ENCODE results near the gene CASP5. TPM values are rescaled to one million over a fixed set of nuclear protein-coding genes. Genes with fewer than 3 reads are reported as not detected.

Gene CASP5
- polyA plus RNA-seq, 1 donor from 2014 or later, result not detected

- Histone ChIP-seq H3K4me2 (ENCODE audit: low read length) (no peak overlapping the region), H4K20me1 (ENCODE audit: insufficient read depth) (no peaks in the 10 kb centered on the region), H3K4me3 (ENCODE audit: low read length) (no peak overlapping the region), H3K36me3 (ENCODE audit: insufficient read depth, low read length) (no peaks in the 10 kb centered on the region), H3K9me2 (ENCODE audit: insufficient read depth, low read length) (no peaks in the 10 kb centered on the region), H3K79me2 (replicated peaks; ENCODE audit: insufficient read depth, low read length) (no peaks in the 10 kb centered on the region), H3F3A (ENCODE audit: insufficient read depth, low read length, poor library complexity, severe bottlenecking) (no peaks in the 10 kb centered on the region), H3K9me3 (ENCODE audit: low read length) (no peaks in the 10 kb centered on the region), H3K9ac (ENCODE audit: low read length) (no peak overlapping the region), H2AFZ (ENCODE audit: low read depth, low read length) (no peak overlapping the region), H3K27ac (ENCODE audit: low read length) (no peak overlapping the region), H3K27me3 (ENCODE audit: insufficient read depth, low read depth, low read length) (no peaks in the 10 kb centered on the region)
- TF ChIP-seq RAD21 (conservative IDR thresholded peaks at IDR 0.05) (no peak), REST (IDR thresholded peaks at IDR 0.05; ENCODE audit: borderline replicate concordance) (no peak), TAF1 (IDR thresholded peaks at IDR 0.05; ENCODE audit: low read depth) (no peak), POLR2AphosphoS5 (IDR thresholded peaks at IDR 0.05) (no peak), EP300 (conservative IDR thresholded peaks at IDR 0.05; ENCODE audit: poor library complexity, severe bottlenecking) (no peak), MXI1 (conservative IDR thresholded peaks at IDR 0.05; ENCODE audit: poor library complexity, severe bottlenecking) (no peak), CTCF (IDR thresholded peaks at IDR 0.05; ENCODE audit: poor library complexity, severe bottlenecking) (no peak), SMC3 (conservative IDR thresholded peaks at IDR 0.05; ENCODE audit: poor library complexity) (no peak), EZH2 (IDR thresholded peaks at IDR 0.05; ENCODE audit: borderline replicate concordance, insufficient read depth, low read length, poor library complexity, severe bottlenecking) (no peak)
Measured at GRCh38 chr11:105042178-105042577, 19.2 kb upstream of the CASP5 start.

- Histone ChIP-seq H3K4me3 (ENCODE audit: low read length) (no peak overlapping the region), H4K20me1 (ENCODE audit: insufficient read depth) (no peaks in the 10 kb centered on the region), H2AFZ (ENCODE audit: low read depth, low read length) (no peak overlapping the region), H3K9me2 (ENCODE audit: insufficient read depth, low read length) (no peaks in the 10 kb centered on the region), H3K27ac (ENCODE audit: low read length) (no peak overlapping the region), H3K27me3 (ENCODE audit: insufficient read depth, low read depth, low read length) (no peaks in the 10 kb centered on the region), H3K9me3 (ENCODE audit: low read length) (no peaks in the 10 kb centered on the region), H3K36me3 (ENCODE audit: insufficient read depth, low read length) (no peaks in the 10 kb centered on the region), H3K4me2 (ENCODE audit: low read length) (no peak overlapping the region), H3F3A (ENCODE audit: insufficient read depth, low read length, poor library complexity, severe bottlenecking) (no peaks in the 10 kb centered on the region), H3K9ac (ENCODE audit: low read length) (no peak overlapping the region), H3K79me2 (replicated peaks; ENCODE audit: insufficient read depth, low read length) (no peaks in the 10 kb centered on the region)
- no peak for TF ChIP-seq TAF1 (IDR thresholded peaks at IDR 0.05; ENCODE audit: low read depth)
- no peak for TF ChIP-seq CTCF (IDR thresholded peaks at IDR 0.05; ENCODE audit: poor library complexity, severe bottlenecking)
- TF ChIP-seq POLR2AphosphoS5 (IDR thresholded peaks at IDR 0.05), result no peak
- no peak for TF ChIP-seq REST (IDR thresholded peaks at IDR 0.05; ENCODE audit: borderline replicate concordance)
Measured at GRCh38 chr11:105040703-105041102, 17.7 kb upstream of the CASP5 start.
